ENCODE results near the gene CSAG2.

The CSAG2 gene

GRCh38 chrX:152658302-152658701 is 50.8 kb downstream of the CSAG2 start:
- no peak for DNase-seq

Measured in CD4-positive, alpha-beta T cell treated with Interleukin-6 for 4 hours (primary cell).